ENCODE measurements around the gene SLC39A10.
"Not testable (repeated sequence)": the region's sequence is repeated elsewhere in the genome, so short reads cannot be mapped to it uniquely, and the experiment has no call there.

Gene SLC39A10

DNA sequence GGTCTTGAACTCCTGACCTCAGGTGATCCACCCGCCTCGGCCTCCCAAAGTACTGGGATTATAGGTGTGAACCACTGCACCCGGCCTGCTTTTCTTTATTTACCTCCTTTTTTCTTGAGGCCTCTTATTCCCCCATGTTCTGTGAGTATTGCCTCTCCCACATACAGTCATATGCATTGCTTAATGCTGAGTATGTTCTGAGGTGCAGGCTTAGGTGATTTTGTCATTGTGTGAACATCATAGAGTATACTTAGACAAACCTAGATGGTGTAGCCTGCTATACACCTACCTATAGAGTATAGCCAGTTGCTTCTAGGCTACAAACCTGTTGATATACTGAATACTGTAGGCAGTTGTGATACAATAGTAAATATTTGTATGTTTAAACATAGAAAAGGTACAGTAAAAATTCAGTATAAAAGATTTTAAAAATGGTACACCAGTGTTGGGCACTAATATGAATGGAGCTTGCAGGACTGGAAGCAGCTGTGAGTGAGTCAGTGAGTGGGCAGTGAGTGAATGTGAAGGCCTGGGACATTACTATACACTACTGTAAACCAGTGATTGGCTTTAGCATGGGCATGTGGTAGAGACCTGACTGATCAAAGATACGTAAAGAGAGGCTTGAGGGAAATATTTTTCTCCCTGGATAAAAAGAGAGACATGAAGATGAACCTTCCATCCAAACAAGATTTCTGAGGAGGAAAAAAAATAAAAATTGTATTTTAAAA lies 17.6 kb downstream of the SLC39A10 start:
- no peak for DNase-seq (ENCODE audit: low spot score)

DNA sequence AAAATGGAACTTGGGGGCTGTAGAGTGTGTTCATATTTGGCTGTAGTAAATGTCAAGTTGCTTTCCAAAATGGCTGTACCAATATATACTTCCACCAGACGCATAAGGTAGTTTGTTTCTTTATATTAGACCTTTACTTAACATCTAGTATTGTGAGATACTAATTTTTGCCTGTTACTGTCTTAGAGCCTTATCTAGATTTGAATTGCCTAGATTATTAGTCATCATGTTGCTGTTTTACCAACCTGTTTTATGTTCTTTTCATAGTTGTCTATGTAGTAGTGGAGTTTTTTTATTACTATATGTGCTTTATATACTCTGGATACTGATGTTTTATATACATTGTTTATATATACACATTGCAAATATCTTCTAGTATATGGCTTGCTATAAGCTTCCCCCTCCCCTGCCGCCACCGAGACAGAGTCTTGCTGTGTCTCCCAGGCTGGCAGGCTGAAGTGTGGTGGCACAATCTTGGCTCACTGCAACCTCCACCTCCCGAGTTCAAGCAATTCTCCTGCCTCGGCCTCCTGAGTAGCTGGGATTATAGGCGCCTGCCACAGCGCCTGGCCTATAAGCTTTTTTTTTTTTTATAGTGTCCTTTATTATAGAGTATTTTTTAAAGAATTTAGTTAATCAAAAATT lies 18.9 kb downstream of the SLC39A10 start:
- DNase-seq (ENCODE audit: low spot score) = no peak

- no peak for DNase-seq (ENCODE audit: low spot score)
These were observed 20.3 kb downstream of the SLC39A10 start for GRCh38 chr2:195677290-195677689.

- DNase-seq (ENCODE audit: low spot score) = no peak
These were observed 20.9 kb downstream of the SLC39A10 start for GRCh38 chr2:195677884-195678283.

GRCh38 chr2:195682077-195682476 lies 25.1 kb downstream of the SLC39A10 start:
- no peak for DNase-seq (ENCODE audit: low spot score)

DNA sequence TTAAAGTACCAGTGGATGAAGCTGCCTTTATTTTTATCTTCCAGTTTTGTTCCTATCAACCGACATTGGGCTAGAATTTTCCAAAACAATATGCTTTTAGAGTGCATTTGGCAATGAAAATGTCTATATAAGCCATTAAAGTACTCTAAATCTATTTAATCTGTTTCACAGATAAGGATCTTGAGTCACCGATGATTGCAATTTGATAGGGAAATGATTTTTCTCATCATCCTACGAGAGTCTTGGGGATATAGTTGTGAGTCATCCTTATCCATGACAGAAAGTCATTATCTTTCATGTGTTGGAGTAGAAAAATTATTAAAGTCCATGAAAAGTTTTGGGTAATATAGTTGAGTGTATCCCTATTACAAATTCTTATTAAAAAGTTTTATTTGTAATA lies 26.1 kb downstream of the SLC39A10 start:
- no peak for DNase-seq (ENCODE audit: low spot score)

- no peak for DNase-seq (ENCODE audit: low spot score)
These were observed 29.5 kb downstream of the SLC39A10 start for GRCh38 chr2:195686564-195686963.

GRCh38 chr2:195687320-195688086 lies 30.5 kb downstream of the SLC39A10 start:
- no peak for DNase-seq (ENCODE audit: low spot score)

- not testable (repeated sequence) for DNase-seq (ENCODE audit: low spot score)
These were observed 35.5 kb downstream of the SLC39A10 start for GRCh38 chr2:195692531-195692930.

GRCh38 chr2:195694553-195694952 lies 37.5 kb downstream of the SLC39A10 start:
- DNase-seq (ENCODE audit: low spot score) = no peak

GRCh38 chr2:195695002-195695631 lies 38.1 kb downstream of the SLC39A10 start:
- DNase-seq (ENCODE audit: low spot score) = no peak

- DNase-seq (ENCODE audit: low spot score) = no peak
These were observed 39.0 kb downstream of the SLC39A10 start for GRCh38 chr2:195696012-195696411.

DNA sequence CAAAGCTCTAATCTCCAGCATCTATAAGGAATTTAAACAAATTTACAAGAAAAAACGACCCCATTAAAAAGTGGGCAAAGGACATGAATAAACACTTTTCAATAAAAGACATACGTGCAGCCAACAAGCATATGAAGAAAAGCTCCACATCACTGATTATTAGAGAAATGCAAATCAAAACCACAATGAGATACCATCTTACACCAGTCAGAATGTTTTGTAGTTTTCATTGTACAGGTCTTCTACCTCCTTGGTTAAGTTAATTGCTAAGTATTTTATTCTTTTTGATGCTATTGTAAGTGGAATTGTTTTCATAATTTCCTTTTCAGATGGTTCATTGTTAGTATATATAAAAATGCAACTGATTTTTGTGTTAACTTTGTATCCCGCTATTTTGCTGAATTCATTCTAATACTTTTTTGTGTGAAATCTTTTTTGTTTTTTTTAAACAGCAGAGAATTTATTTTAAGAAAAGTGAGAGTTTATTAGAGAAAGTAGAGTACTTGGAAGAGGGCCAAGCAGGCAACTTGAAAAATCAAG lies 40.7 kb downstream of the SLC39A10 start:
- DNase-seq (ENCODE audit: low spot score) = no peak

DNA sequence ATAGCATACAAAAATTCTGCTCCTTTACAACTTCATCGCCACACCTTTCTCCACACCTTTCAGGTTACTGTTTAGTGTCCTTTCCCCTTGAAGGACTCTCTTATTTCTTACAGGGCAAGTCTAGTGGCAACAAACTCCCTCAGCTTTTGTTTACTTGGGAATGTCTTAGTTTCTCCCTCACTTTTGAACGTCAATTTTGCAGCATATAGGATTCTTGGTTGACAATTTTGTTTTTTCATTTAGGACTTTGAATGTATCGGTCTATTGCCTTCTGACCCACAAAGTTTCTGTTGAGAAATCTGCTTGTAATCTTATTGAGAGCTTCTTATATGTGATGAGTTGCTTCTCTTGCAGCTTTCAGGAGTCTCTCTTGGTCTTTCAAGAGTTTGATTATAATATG lies 43.5 kb downstream of the SLC39A10 start:
- no peak for DNase-seq (ENCODE audit: low spot score)

- DNase-seq (ENCODE audit: low spot score) = no peak
These were observed 49.3 kb downstream of the SLC39A10 start for GRCh38 chr2:195706161-195706900.

DNA sequence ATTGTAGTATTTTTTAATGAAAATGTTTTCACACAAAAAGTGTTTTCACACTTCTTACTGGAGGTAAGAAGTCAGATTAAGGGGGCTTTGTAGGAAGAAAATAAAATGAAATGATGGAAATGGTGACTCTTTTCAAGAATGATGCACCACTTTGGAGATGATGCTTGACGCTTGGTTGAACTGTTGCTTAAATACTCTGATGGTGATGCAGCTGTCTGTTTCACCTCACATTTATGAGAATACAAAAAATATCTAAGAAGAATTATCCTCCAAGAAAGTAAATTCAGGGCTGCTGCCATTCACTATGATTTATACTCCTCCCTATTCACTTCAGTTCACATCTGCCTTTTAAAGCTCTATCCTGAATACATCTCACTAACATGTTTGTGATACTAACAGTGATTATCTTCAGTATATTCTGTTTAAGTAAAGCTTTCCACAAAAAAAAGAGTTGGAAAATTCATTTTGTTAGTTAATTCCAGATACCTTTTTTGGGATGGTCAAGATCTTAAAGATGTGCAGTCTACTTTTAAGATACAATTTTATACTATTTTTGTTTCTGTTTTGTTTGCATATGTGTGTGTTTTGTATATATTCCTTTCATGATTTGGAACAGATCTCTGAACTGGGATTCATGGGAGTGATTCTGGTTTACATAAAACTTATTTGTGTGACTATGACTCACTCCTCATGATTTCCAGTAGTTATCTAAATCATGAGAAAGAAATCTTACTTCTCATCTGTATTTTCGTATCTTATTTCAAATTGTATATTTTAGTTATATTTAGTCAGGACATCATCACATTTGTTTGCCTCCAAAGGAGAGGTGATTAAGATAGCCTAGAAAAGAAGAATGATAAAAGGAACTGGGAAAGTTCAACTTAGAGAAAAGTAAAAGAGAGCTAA lies 53.1 kb downstream of the SLC39A10 start:
- DNase-seq (ENCODE audit: low spot score) = no peak

GRCh38 chr2:195711478-195711877 lies 54.5 kb downstream of the SLC39A10 start:
- DNase-seq (ENCODE audit: low spot score) = no peak

- DNase-seq (ENCODE audit: low spot score) = no peak
These were observed 59.4 kb downstream of the SLC39A10 start for GRCh38 chr2:195716466-195716865.

GRCh38 chr2:195721042-195721441 lies 64.0 kb downstream of the SLC39A10 start:
- DNase-seq (ENCODE audit: low spot score) = no peak

DNA sequence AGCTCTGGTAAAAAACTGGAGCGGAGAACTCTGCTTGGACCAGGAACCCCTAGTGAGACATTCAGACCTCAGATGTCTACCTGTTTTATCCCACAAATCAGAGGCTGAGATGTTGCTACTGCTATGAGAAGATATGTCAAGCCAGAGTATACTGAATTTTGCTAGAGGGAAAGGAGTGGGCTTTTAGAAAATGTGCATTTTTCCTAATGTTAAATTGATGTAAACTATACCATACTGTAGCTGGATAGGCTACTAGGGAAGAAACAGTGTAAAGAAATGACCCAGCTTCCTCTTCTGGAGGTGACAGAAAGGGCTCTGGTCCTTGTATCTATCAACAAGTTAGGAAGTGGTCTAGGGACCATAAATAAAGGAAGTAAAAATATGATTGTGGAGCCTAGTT lies 65.0 kb downstream of the SLC39A10 start:
- DNase-seq (ENCODE audit: low spot score) = no peak

- no peak for DNase-seq (ENCODE audit: low spot score)
These were observed 70.1 kb downstream of the SLC39A10 start for GRCh38 chr2:195727106-195727505.
